Calu3 (cell line): ENCODE data around the gene NAV2. TPM values are rescaled to one million over a fixed set of nuclear protein-coding genes. Genes with fewer than 3 reads are reported as not detected.
"Not testable (repeated sequence)": the region's sequence is repeated elsewhere in the genome, so short reads cannot be mapped to it uniquely, and the experiment has no call there.

Experiments used
- BruUV-seq: library from RNA; stranded (reverse); fragments of 400-500 nt; replicated peaks from 2 replicates; lab custom pipeline; 2021; lab: Mats Ljungman, UMichigan
- CTCF ChIA-PET: fragments of 300-600 bp; sonication (Branson Sonifier 250); formaldehyde crosslinking; loops from one replicate; lab custom pipeline; 2022; ENCODE audit warnings: antibody characterized with exemption; lab: Charles Lee
- DNase-seq: peaks from one replicate; pipeline ENCODE4 v3.0.0; 2022
- H3K27ac Mint-ChIP-seq: one replicate; pipeline ENCODE4 v1.8.0; 2022; ENCODE audit warnings: mixed read lengths; ENCODE audit not compliant: unreplicated experiment
- H3K27me3 Mint-ChIP-seq: one replicate; pipeline ENCODE4 v1.8.0; 2022; ENCODE audit warnings: mixed read lengths; ENCODE audit not compliant: unreplicated experiment
- H3K36me3 Mint-ChIP-seq: one replicate; pipeline ENCODE4 v1.8.0; 2022; ENCODE audit warnings: mild to moderate bottlenecking, moderate library complexity, mixed read lengths; ENCODE audit not compliant: insufficient read depth, unreplicated experiment
- H3K4me1 Mint-ChIP-seq: one replicate; pipeline ENCODE4 v1.8.0; 2022; ENCODE audit warnings: mild to moderate bottlenecking, low read depth, mixed read lengths; ENCODE audit not compliant: unreplicated experiment
- H3K4me3 Mint-ChIP-seq: one replicate; pipeline ENCODE4 v1.8.0; 2022; ENCODE audit warnings: mild to moderate bottlenecking, low read depth, moderate library complexity, mixed read lengths; ENCODE audit not compliant: unreplicated experiment
- H3K9me3 Mint-ChIP-seq: one replicate; pipeline ENCODE4 v1.8.0; 2022; ENCODE audit warnings: low read depth, mixed read lengths; ENCODE audit not compliant: unreplicated experiment
- CTCF ChIP-seq: fragments of 200-600 bp; IDR thresholded peaks from one replicate; pipeline ENCODE4 v1.8.0; 2022; ENCODE audit warnings: antibody characterized with exemption; ENCODE audit not compliant: unreplicated experiment
- intact Hi-C: fragments of 100-400 bp; cut with micrococcal nuclease; formaldehyde crosslinking; loops from one replicate; pipeline ENCODE4 v1.10.0; 2022; ENCODE audit not compliant: unreplicated experiment
- total RNA-seq: library from RNA; stranded (reverse); gene quantifications from 2 replicates; pipeline ENCODE4 v1.2.3, GENCODE V29; 2022

The NAV2 gene
- total RNA-seq, 1 experiment from 2014 or later, result 21.4 TPM

DNA sequence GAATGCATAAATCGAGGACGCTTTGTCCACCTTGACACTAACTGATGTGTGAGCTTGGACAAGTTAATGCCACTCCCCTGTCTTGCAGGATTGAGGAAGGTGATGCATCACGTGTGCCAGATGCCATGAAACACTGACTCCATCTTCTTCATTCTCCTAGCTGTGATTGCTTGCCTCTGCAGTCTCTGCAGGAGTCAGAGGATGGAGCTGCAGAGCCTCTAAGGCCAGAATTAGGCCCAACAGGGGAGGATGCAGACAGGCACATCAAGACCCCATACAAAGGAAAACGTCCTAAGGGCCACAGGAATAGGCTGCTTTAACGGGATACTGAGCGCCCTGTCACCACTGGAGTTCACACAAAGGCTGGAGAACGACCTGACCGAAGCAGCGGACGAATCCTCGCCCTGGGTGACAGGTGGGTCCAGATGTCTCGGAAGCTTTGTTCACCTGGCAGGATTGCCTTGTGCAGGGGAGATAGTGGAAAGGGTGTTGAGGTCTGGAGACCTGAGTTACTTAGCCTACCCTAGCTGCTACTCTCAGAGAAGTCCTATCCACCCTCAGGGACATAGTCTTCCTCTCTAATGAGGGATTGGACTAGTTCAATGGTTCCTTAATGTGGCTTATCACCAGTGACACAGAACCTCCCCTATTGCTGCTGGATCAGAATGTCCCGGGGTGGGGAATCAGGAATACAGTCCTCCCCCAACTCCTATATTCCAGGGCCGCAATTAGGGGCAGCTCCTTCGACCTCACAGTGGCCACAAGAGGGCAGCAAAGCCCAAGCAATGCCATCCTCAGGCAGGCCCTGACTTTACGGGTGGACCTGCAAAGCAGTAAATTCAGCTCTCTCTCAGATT, 415.3 kb downstream of the NAV2 start:
- no peaks in the 10 kb centered on the region for H3K36me3 Mint-ChIP-seq
- no peak overlapping the region for H3K4me3 Mint-ChIP-seq
- H3K27me3 Mint-ChIP-seq, result peaks cover 2% of the 10 kb centered on the region
- peak; percentile 87 for TF ChIP-seq CTCF
- CTCF ChIA-PET, result interaction anchor here (0.7 to 2.1 kb wide), 13 partner anchors 9 to 482 kb away, joined by 3 to 30 read pairs (median 5); no protein-coding TSS in a partner anchor
- H3K4me1 Mint-ChIP-seq, result peaks cover 9% of the 10 kb centered on the region
- no peak overlapping the region for H3K27ac Mint-ChIP-seq
- peak; percentile 86 for DNase-seq
- H3K9me3 Mint-ChIP-seq, result no peaks in the 10 kb centered on the region
- intact Hi-C loops, result loop anchor here (1.0 to 10.0 kb wide), 5 partner anchors 209 to 883 kb away; partner anchors contain the start of gene E2F8
- no TSS peak for BruUV-seq

GRCh38 chr11:20128528-20128825, 415.8 kb downstream of the NAV2 start:
- BruUV-seq, H3K27ac Mint-ChIP-seq, H3K27me3 Mint-ChIP-seq, H3K36me3 Mint-ChIP-seq, H3K4me3 Mint-ChIP-seq, H3K4me1 Mint-ChIP-seq, H3K9me3 Mint-ChIP-seq, DNase-seq: not testable (repeated sequence)
- intact Hi-C loops, result loop anchor here (1.0 to 10.0 kb wide), 5 partner anchors 209 to 884 kb away; partner anchors contain the start of gene E2F8
- CTCF ChIA-PET, result interaction anchor here (0.7 to 2.1 kb wide), 12 partner anchors 11 to 481 kb away, joined by 3 to 30 read pairs (median 5); no protein-coding TSS in a partner anchor

- BruUV-seq, result no TSS peak
- H3K4me3 Mint-ChIP-seq, result no peak overlapping the region
- CTCF ChIA-PET, result interaction anchor here (1.6 to 2.0 kb wide), 2 partner anchors 107 to 225 kb away, joined by 3 to 30 read pairs; no protein-coding TSS in a partner anchor
These were observed 417.0 kb downstream of the NAV2 start for GRCh38 chr11:20129665-20130064.

GRCh38 chr11:20131788-20132666, 419.4 kb downstream of the NAV2 start:
- intact Hi-C loops, result loop anchor here (1.0 to 10.0 kb wide), 4 partner anchors 181 to 387 kb away; no protein-coding TSS in a partner anchor
- Mint-ChIP-seq H3K27ac (no peak overlapping the region), H3K9me3 (no peaks in the 10 kb centered on the region), H3K4me3 (peak overlapping the region; percentile 62), H3K27me3 (peaks cover 19% of the 10 kb centered on the region), H3K36me3 (no peaks in the 10 kb centered on the region), H3K4me1 (peaks cover 9% of the 10 kb centered on the region)
- TF ChIP-seq CTCF, result peak; percentile 89
- no TSS peak for BruUV-seq
- DNase-seq, result peak; percentile 68
- CTCF ChIA-PET, result interaction anchor here (0.6 to 3.1 kb wide), 14 partner anchors 10 to 229 kb away, joined by 3 to 22 read pairs (median 4); no protein-coding TSS in a partner anchor

More at GRCh38 chr11:20129665-20130064, 417.0 kb downstream of the NAV2 start:
- no peak overlapping the region for H3K27ac Mint-ChIP-seq
- DNase-seq, result no peak
- H3K36me3 Mint-ChIP-seq, result no peaks in the 10 kb centered on the region
- no peaks in the 10 kb centered on the region for H3K9me3 Mint-ChIP-seq
- peaks cover 9% of the 10 kb centered on the region for H3K4me1 Mint-ChIP-seq
- TF ChIP-seq CTCF, result no peak
- peaks cover 19% of the 10 kb centered on the region for H3K27me3 Mint-ChIP-seq
- intact Hi-C loops, result loop anchor here (5.0 to 10.0 kb wide), 5 partner anchors 208 to 885 kb away; partner anchors contain the start of gene E2F8
